Fibroblast of lung (primary cell): ENCODE measurements around the gene ULBP2.

Source experiments
- EZH2 ChIP-seq: IDR thresholded peaks from 2 replicates; pipeline ENCODE4 v1.5.1; 2012; ENCODE audit warnings: low read length, control low read depth, mild to moderate bottlenecking; ENCODE audit errors: missing control alignments
- TF ChIP-seq, protein P1 (sequence below), 2 donors: IDR thresholded peaks in 1 of 2; conservative IDR thresholded peaks in 1 of 2; 1 replicate in 1 of 2; 2 replicates in 1 of 2; pipeline ENCODE4 v1.5.1; 2011 to 2012; ENCODE audit warnings: low read length in 2 of 2, control low read depth in 1 of 2, inconsistent platforms in 1 of 2, low read depth in 1 of 2, mild to moderate bottlenecking in 1 of 2

DNA sequence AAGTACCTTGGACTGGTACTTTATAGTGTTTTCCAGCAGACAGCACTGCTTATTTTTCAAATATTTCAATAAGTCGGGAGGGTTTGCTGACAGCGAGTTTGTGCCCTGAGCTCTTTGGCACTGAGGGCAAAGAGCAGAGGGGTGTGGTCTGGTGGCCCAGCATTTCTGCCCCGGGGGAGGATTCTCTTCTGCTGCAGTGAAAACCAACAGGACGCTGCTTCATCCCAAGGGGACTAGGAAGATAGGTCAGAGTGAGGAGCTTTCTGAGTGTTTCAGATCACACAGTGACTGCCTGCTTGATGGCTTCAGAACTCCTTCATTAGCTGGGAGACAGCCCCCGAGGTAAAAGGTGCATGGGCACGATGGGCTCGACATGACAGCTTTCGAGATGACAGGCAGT is 8.6 kb downstream of the ULBP2 start:
- TF ChIP-seq, protein P1, sequence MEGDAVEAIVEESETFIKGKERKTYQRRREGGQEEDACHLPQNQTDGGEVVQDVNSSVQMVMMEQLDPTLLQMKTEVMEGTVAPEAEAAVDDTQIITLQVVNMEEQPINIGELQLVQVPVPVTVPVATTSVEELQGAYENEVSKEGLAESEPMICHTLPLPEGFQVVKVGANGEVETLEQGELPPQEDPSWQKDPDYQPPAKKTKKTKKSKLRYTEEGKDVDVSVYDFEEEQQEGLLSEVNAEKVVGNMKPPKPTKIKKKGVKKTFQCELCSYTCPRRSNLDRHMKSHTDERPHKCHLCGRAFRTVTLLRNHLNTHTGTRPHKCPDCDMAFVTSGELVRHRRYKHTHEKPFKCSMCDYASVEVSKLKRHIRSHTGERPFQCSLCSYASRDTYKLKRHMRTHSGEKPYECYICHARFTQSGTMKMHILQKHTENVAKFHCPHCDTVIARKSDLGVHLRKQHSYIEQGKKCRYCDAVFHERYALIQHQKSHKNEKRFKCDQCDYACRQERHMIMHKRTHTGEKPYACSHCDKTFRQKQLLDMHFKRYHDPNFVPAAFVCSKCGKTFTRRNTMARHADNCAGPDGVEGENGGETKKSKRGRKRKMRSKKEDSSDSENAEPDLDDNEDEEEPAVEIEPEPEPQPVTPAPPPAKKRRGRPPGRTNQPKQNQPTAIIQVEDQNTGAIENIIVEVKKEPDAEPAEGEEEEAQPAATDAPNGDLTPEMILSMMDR (conservative IDR thresholded peaks at IDR 0.05 in 1 of 2, IDR thresholded peaks at IDR 0.05 in 1 of 2; ENCODE audit: low read depth in 1 of 2, low read length in 2 of 2), result no peak
- TF ChIP-seq EZH2, result no peak
